Stimulated activated CD4-positive, alpha-beta T cell treated with anti-CD3 and anti-CD28 coated beads, TNF-alpha, amount 100 ng/mL, for 24 hours (primary cell): ENCODE data around the gene TEAD1.

Experiments
- DNase-seq, 3 experiments: peaks; one replicate each; pipeline ENCODE4 v3.0.0-alpha.2; 2020; ENCODE audit warnings: low read depth in 3 of 3

Gene TEAD1

DNA sequence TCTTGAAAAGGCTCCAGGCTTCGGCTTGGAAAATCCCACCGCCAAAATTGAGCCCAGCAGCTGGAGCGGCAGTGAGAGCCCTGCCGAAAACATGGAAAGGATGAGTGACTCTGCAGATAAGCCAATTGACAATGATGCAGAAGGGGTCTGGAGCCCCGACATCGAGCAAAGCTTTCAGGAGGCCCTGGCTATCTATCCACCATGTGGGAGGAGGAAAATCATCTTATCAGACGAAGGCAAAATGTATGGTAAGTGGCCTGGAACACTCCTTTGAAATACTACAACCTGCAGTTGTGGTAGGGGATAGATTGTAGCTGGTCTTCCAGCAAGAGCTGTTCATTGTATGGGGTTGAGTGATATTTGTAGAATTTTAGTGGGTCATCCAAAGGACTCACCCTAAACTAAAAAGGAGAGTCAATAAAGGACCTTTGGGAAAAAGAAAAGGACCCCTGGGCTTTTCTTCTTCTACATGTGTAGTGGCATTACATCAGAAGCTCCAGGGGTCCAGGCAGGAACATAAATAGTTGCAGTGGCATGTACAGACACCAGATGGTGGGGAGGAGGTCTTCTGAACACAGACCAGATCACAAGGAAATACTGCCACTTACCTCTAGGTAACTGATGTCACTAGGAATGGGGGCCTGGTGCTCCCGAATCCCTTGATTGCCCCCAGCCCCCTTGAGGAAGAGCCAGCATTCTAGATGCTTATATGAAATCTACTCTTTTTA lies 90.1 kb downstream of the TEAD1 start:
- DNase-seq: no peak

GRCh38 chr11:12765428-12765827 lies 91.2 kb downstream of the TEAD1 start:
- no peak for DNase-seq

DNA sequence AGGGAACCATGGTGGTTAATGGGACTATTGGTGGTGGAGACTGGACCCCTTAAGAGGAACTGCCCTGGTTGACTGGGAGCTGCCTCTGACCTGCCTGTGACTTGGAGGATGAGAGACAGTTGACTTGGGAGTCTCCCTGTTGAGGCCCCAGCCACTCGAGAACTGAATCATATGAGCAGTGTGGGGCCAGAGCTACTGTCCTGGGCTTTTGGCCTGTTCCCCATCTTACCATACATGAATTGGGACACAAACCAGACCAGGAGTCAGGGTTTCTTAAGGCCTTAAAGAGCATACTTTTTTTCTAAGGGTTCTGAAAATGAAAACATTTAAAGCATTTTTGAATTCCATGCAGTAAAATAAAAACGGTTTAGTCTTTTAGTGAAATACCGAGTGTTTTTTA lies 92.8 kb downstream of the TEAD1 start:
- DNase-seq: no peak

DNA sequence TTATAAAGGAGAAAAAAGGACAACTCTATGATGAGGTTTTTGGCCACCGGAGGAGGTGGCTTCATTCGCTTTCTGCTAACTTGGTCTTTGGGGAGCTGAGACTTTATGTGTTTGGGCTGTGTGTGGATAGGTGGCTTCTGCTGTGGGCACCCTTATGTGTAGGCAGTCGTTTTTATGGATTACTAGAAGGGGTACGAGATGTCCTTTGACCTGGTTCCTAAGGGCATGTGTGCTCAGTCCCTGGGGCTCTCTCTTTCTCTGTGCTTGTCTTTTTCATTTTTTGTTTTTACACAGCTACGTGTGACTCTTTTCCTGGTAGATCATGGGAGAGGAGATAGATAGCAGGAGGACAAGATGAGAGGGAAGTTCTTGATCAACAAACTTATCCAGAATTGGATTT lies 93.4 kb downstream of the TEAD1 start:
- no peak for DNase-seq

GRCh38 chr11:12768726-12769673 lies 94.8 kb downstream of the TEAD1 start:
- DNase-seq: no peak

- no peak for DNase-seq
Measured at GRCh38 chr11:12769834-12770345, 95.7 kb downstream of the TEAD1 start.

DNA sequence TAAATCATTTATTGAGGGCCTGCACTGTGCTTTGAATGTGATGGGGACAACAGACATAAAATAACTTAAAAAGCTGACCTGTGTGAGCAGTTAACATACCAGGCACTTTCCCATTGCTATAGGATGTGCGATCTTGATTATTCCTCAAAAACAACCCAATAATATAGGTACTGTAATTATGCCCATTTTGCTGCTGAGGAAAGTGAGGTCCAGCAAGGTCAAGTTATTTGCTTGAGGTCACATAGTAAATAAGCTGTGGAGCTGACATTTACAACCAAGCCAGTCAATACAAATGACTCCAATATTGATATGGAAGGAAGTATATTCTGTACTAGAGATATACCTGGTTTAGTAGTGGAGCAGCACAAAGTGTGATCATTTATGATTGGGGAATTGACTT lies 96.2 kb downstream of the TEAD1 start:
- DNase-seq: no peak

DNA sequence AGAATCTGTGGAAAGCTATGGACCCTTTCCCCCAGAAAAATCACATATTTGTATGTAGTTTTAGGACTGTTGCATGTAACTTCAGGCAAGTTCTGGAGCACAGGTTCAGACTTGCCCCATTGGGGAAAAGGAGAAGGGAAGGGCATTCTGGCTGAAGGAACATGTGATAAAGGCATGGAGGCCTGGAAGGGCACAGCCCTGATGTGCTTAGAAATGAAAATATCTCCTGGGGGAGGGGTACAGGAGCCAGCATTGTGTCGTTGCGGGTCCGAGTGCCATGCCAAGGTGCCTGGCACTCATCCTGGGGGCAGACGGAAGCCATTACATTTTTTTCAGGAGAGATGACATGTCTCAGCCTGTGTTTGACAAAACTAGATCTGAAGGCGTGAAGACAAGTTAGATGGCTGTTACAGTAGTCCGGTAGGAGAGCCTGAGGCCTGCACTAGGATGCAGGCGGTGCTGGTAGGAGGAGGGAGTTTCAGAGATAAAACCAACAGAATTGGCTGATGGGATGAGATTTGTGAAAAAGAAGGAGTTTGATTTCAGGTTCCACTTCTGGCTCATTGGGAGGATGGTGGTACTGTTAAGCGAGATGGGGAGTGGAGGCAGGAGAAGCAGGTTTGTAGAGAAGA lies 96.9 kb downstream of the TEAD1 start:
- DNase-seq: no peak

DNA sequence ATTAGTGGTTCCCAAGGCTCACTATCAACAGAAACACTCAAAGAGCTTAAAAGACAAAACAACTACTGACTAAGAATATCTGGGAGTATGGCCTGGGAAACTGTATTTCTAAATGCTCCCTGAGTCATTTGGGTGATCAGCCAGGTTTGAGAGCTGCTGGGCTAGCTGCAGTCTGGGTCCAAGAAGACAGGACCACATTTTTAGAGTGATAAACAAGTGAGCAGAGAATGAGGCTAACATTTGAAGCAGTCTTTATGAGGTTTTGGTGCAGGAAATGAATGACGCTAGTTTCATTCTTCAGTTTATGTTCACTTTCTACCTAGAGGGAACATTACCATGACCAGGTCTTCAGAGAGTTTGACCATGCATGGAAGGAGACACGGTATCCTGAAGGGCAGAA lies 97.7 kb downstream of the TEAD1 start:
- DNase-seq: no peak

DNA sequence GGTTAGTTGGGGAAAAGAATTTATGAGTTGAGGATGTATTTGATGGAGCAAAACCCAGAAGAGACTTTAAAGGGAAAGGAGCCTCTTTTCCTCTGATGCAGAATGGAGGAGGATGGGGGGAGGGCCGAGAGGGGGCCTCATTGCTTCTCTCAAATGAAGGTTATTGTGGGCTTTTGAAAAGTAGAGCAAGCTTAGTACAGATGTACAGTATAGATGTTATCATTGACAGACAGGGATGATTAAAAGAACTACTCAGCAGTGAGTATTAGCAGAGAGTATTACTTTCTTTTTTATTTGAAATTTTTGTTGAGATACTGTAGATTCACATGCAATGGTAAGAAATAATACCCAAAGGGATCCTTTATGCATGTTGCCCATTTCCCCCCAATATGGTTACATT lies 98.1 kb downstream of the TEAD1 start:
- DNase-seq: no peak

DNA sequence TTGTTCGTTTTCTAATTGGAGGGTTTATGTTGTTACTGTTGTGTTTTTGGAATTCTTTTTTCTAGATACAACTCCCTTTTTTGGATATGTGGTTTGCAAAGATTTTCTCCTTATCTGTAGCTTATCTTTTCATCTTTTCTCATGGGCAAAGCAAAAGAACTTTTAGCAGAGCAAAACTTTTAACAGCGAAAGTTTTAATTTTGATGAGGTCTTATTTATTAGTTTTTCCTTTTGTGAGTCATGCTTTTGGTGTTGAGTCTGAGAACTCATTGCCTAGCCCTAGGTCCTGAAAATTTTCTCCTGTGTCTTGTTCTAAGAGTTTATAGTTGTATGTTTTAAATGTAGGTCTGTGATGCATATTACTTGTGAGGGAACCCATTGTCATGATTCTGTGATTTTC lies 99.4 kb downstream of the TEAD1 start:
- DNase-seq: no peak

- DNase-seq: no peak
Measured at GRCh38 chr11:12775955-12776354, 101.7 kb downstream of the TEAD1 start.

GRCh38 chr11:12777208-12777874 lies 103.1 kb downstream of the TEAD1 start:
- no peak for DNase-seq

- no peak for DNase-seq
Measured at GRCh38 chr11:12778240-12778905, 104.2 kb downstream of the TEAD1 start.

GRCh38 chr11:12783765-12784164 lies 109.5 kb downstream of the TEAD1 start:
- DNase-seq: no peak

DNA sequence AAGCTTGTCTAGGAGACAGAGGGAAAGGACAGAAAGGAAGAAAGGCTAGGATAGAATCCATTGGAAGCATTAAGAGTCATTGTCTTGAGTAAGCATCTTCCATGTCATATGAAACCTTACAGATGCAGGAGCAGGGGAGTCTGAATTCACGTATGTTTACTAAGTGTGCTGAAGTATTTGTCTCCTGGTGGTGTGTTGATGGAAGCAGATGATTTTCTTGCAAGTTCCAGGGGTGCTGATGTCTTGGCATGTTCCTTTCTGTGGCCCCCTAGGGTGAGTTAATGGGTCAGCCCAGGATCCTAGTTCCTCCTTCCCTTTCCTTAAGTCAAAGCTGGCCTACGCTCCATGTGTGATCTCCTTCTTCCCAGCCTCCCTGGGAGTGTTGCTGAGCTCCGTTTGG lies 110.2 kb downstream of the TEAD1 start:
- DNase-seq: no peak

- no peak for DNase-seq
Measured at GRCh38 chr11:12784987-12785386, 110.8 kb downstream of the TEAD1 start.

GRCh38 chr11:12785901-12786300 lies 111.7 kb downstream of the TEAD1 start:
- DNase-seq: no peak

GRCh38 chr11:12786450-12786849 lies 112.2 kb downstream of the TEAD1 start:
- no peak for DNase-seq

GRCh38 chr11:12786891-12787290 lies 112.7 kb downstream of the TEAD1 start:
- no peak for DNase-seq

DNA sequence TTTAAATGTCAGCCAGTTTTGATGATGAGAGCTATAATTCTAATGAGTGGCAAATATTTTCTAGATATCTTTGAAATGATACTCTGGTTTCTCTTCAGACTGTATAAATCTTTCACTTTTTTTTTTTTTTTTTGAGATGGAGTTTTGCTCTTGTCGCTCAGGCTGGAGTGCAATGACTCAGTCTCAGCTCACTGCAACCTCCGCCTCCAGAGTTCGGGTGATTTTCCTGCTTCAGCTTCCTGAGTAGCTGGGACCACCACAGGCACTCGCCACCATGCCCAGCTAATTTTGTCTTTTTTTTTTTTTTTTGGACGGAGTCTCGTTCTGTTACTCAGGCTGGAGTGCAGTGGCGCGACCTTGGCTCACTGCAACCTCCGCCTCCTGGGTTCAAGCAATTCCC lies 113.6 kb downstream of the TEAD1 start:
- no peak for DNase-seq
